Colonic mucosa (tissue), 4 donors: ENCODE measurements around the gene ATP1A2. TPM values are rescaled to one million over a fixed set of nuclear protein-coding genes. Genes with fewer than 3 reads are reported as not detected.

Source experiments
- DNase-seq: peaks from one replicate; pipeline ENCODE4 v3.0.0-alpha.2; 2020
- H3K27ac ChIP-seq: fragments of 200-600 bp; one replicate; pipeline ENCODE4 v1.8.0; 2021
- H3K27me3 ChIP-seq: fragments of 200-600 bp; one replicate; pipeline ENCODE4 v1.8.0; 2021
- H3K36me3 ChIP-seq: fragments of 200-600 bp; one replicate; pipeline ENCODE4 v1.8.0; 2021
- H3K4me1 ChIP-seq: fragments of 200-600 bp; one replicate; pipeline ENCODE4 v1.8.0; 2021; ENCODE audit warnings: mild to moderate bottlenecking
- H3K4me3 ChIP-seq: fragments of 200-600 bp; one replicate; pipeline ENCODE4 v1.8.0; 2021
- H3K9ac ChIP-seq, 2 donors: one replicate each; pipeline ENCODE4 v1.7.0; 2013; ENCODE audit warnings: control low read depth in 2 of 2, low read depth in 2 of 2, low read length in 2 of 2
- H3K9me3 ChIP-seq: fragments of 200-600 bp; one replicate; pipeline ENCODE4 v1.8.0; 2021
- intact Hi-C: fragments of 100-400 bp; cut with DNase I; formaldehyde crosslinking; loops from one replicate; pipeline ENCODE4 v1.14.1; 2022
- total RNA-seq, 2 donors: library from RNA; stranded (reverse); fragmentation: NEBNext Ultra II Directional in 1 of 2; extraction: Animal tissue kit (Norgen Biotek cat#: 25700) in 1 of 2; gene quantifications; one replicate each; pipeline ENCODE4 v1.2.1, GENCODE V29; 2021
- TF ChIP-seq, protein P1 (sequence below): fragments of 200-600 bp; IDR thresholded peaks from one replicate; pipeline ENCODE4 v1.8.0; 2022; ENCODE audit warnings: antibody characterized with exemption, mild to moderate bottlenecking
- donor health status: healthy.
- donor health status: DM: no; HTN: no; CAD: no.
- donor health status: DM: no; HTN: no; CAD: no.

The ATP1A2 gene
- total RNA-seq, 2 donors from 2014 or later: 1.5 to 6.1 TPM

DNA sequence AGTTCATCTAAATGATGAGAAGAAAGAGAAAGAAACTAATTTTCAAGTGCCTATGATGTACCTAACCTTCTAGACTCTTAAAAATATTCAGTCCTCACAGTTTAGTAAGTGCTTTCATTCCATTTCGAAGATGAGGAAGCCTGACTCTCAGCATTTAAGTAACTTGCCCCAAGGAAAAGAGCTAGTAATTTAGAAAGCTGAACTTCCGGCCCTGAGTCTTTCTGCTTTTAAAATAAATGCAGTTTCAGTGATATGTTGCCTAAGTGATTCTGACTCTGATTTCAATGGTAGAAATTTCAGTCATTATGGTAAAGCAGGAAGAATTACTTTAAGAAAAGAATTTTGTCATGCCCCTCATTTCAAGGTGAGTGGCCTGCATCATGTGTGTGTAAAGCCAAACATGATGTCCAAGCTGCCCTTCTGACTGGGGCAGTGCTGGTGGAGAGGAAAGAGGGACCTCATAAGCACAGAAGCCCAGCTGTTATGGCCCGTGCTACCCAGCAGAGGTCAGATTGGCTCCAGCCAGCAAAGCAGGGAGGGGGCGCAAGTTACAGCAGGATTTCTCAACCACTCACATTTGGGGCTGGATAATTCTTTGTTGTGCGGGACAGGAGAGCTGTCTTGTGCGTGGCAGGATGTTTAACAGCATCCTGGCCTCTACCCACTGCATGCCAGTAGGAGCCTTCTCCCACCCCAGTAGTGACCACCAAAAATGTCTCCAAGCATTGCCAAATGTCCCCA lies 46.6 kb downstream of the ATP1A2 start:
- H3K4me3 ChIP-seq: no peak overlapping the region
- H3K27ac ChIP-seq: no peak overlapping the region
- DNase-seq: no peak
- no peak overlapping the region for H3K9ac ChIP-seq
- TF ChIP-seq, protein P1, sequence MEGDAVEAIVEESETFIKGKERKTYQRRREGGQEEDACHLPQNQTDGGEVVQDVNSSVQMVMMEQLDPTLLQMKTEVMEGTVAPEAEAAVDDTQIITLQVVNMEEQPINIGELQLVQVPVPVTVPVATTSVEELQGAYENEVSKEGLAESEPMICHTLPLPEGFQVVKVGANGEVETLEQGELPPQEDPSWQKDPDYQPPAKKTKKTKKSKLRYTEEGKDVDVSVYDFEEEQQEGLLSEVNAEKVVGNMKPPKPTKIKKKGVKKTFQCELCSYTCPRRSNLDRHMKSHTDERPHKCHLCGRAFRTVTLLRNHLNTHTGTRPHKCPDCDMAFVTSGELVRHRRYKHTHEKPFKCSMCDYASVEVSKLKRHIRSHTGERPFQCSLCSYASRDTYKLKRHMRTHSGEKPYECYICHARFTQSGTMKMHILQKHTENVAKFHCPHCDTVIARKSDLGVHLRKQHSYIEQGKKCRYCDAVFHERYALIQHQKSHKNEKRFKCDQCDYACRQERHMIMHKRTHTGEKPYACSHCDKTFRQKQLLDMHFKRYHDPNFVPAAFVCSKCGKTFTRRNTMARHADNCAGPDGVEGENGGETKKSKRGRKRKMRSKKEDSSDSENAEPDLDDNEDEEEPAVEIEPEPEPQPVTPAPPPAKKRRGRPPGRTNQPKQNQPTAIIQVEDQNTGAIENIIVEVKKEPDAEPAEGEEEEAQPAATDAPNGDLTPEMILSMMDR: no peak
- intact Hi-C loops: no loop called here
- H3K4me1 ChIP-seq: no peaks in the 10 kb centered on the region
- H3K27me3 ChIP-seq: no peaks in the 10 kb centered on the region
- H3K9me3 ChIP-seq: no peaks in the 10 kb centered on the region
- H3K36me3 ChIP-seq: no peaks in the 10 kb centered on the region

DNA sequence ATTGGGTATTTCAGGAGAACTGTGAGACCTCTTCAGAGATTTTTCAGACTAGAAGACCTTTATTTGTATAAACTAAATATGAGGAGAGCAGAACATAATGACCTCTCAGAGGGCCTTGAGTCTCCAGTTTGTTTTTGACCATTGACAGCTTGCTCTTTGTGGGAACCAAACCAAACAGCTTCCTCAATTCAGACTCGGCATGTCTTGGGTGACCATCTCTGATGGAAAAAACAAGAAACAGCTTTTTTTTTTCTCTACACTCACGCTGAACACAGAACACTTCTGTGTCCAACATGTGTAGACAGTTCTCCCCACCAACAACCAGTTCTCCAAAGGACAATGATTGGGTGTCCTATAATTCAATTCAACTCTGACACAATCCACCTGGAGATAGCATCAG lies 47.4 kb downstream of the ATP1A2 start:
- Histone ChIP-seq H3K9ac (no peak overlapping the region), H3K4me1 (no peaks in the 10 kb centered on the region), H3K27me3 (no peaks in the 10 kb centered on the region), H3K4me3 (no peak overlapping the region), H3K9me3 (no peaks in the 10 kb centered on the region), H3K27ac (no peak overlapping the region), H3K36me3 (no peaks in the 10 kb centered on the region)
- TF ChIP-seq, protein P1: no peak
- intact Hi-C loops: no loop called here
- no peak for DNase-seq

DNA sequence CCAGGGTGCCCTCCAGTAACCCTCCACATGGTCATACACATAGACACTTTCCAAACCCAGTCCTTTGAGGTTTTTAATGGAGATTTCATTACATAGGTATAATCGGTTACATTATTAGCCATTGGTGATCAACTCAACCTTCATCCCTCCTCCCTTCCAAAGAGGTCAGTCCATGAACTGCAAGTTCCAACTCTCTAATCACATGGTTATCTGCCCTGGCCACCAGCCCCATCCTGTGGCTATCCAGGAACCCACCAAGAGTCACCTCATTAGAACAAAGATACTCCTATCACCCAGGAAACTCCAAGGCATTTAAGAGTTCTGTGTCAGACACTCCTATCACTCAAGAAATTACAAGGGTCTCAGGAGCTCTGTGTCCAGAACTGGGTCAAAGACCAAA lies 48.1 kb downstream of the ATP1A2 start:
- Histone ChIP-seq H3K36me3 (no peaks in the 10 kb centered on the region), H3K9ac (no peak overlapping the region), H3K27ac (no peak overlapping the region), H3K9me3 (no peaks in the 10 kb centered on the region), H3K4me3 (no peak overlapping the region), H3K4me1 (no peaks in the 10 kb centered on the region), H3K27me3 (no peaks in the 10 kb centered on the region)
- intact Hi-C loops: no loop called here
- TF ChIP-seq, protein P1: no peak
- no peak for DNase-seq

DNA sequence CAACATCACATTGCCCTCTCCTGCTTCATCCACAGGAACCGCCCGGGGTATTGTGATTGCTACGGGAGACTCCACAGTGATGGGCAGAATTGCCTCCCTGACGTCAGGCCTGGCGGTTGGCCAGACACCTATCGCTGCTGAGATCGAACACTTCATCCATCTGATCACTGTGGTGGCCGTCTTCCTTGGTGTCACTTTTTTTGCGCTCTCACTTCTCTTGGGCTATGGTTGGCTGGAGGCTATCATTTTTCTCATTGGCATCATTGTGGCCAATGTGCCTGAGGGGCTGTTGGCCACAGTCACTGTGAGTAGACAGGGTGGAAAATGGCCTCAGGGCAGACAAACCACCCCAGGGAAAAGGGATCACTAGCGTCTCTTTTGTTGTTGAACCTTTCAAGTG lies 48.6 kb downstream of the ATP1A2 start:
- H3K4me1 ChIP-seq: no peaks in the 10 kb centered on the region
- no peak for DNase-seq
- intact Hi-C loops: no loop called here
- TF ChIP-seq, protein P1: no peak
- H3K36me3 ChIP-seq: no peaks in the 10 kb centered on the region
- no peaks in the 10 kb centered on the region for H3K27me3 ChIP-seq
- H3K4me3 ChIP-seq: no peak overlapping the region
- no peaks in the 10 kb centered on the region for H3K9me3 ChIP-seq
- no peak overlapping the region for H3K9ac ChIP-seq
- no peak overlapping the region for H3K27ac ChIP-seq

DNA sequence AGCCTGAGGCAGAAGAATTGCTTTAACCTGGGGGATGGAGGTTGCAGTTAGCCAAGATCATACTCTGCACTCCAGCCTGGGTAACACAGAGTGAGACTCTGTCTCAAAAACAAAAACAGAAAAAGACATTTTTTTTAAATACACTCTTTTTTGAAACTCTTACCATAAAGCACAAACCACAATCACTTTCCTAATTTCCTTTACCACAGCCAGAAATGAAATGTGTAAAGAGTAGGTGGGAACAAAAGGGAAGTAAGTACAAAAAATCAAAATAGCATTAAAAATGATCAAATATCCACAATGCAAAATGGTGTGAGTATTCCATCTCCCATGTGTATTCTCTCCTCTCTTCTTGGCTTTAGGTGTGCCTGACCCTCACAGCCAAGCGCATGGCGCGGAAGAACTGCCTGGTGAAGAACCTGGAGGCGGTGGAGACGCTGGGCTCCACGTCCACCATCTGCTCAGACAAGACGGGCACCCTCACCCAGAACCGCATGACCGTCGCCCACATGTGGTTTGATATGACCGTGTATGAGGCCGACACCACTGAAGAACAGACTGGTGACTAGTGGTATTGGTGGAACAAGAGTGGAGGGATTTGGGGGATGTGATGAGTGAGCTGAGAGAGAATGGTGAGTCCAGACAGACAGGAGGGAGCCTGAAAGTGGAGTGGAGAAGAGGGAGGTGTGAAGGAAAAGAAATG lies 50.8 kb downstream of the ATP1A2 start:
- no peaks in the 10 kb centered on the region for H3K9me3 ChIP-seq
- no peaks in the 10 kb centered on the region for H3K4me1 ChIP-seq
- H3K27me3 ChIP-seq: no peaks in the 10 kb centered on the region
- TF ChIP-seq, protein P1: no peak
- no peak overlapping the region for H3K27ac ChIP-seq
- H3K4me3 ChIP-seq: no peak overlapping the region
- DNase-seq: no peak
- H3K36me3 ChIP-seq: no peaks in the 10 kb centered on the region
- intact Hi-C loops: no loop called here
- no peak overlapping the region for H3K9ac ChIP-seq
